ENCODE data around the gene OR5C1.
A peak's percentile ranks its signal among the peaks of the same experiment; 100 is the strongest.
"Not testable (repeated sequence)": the region's sequence is repeated elsewhere in the genome, so short reads cannot be mapped to it uniquely, and the experiment has no call there.

Gene OR5C1

DNA sequence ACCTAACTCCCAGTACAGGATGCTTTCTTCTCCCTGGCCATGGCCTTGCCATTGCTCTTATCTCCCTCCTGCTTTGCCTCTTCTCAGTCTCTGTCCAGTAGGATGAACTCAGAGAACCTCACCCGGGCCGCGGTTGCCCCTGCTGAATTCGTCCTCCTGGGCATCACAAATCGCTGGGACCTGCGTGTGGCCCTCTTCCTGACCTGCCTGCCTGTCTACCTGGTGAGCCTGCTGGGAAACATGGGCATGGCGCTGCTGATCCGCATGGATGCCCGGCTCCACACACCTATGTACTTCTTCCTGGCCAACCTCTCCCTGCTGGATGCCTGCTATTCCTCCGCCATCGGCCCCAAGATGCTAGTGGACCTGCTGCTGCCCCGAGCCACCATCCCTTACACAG lies at the start of gene OR5C1:
Gene OR5C1 (plus strand): TSS at position 103 of the 400 bp plus-strand sequence. CDS start 0 bp downstream, at position 103.
- DNase-seq (ENCODE audit: low read depth, low spot score) = no peak

DNA sequence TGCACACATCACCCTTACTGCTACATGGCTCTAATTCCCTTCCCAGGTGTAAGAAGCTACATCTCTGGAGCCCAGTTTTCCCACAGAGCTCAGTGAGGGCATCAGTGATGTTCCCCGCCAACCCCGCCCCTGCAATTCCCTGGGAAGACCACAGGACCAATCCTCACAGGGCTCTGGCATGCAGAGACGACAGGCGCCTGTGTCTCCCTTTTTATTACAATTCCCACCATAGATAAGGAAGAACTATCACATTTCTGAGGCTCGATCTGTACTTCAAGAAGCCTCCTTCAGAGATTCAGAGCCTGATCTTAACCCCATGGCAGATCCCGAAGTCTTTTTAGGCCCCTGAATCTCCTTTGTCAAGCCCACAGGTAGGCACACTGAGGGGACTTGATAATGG lies 46.7 kb upstream of the OR5C1 start, which contains the start of gene OR1L6:
Gene OR1L6 (plus strand): TSS at position 301 of the 400 bp plus-strand sequence. CDS start 7,545 bp downstream, outside the sequence.
- no peak for DNase-seq (ENCODE audit: low read depth, low spot score)

DNA sequence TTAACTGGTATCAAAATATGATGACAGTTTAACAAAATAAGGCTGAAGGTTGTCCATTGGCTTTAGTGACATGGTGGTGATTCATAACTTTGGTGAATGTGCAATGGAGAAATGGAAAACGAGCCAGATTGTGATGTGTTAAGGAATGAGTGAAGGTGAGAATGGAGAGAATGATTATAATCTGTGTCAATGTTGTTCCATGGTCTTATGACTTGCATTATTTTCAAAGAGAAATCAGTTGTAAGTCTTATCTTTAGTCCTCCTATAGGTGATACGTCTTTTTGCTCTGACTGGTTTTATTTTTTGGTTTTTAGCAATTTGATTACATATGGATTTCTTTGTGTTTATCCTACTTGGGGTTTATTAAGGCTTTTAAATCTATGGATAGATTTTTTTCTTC lies 33.9 kb upstream of the OR5C1 start:
- no peak for DNase-seq (ENCODE audit: low read depth, low spot score)

DNA sequence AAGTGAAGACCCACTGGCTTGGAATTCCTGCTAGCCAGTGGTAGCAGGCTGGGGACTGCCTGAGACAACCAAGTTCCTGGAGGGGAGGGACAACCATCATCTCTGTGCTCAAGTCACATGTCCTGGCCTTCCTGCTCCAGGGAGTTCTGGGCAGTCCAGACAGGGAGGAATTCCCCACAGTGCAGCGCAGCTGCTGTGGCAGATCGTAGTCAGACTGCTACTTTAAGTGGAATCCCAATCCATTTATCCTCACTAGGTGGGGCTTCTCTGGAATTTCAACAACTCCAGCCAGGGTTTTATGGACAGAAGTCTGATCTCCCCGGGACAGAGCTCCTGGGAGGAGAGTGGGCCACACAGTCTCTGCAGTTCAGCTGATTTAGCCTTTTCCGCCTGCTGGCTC lies 20.9 kb upstream of the OR5C1 start:
- no peak for DNase-seq (ENCODE audit: low read depth, low spot score)

DNA sequence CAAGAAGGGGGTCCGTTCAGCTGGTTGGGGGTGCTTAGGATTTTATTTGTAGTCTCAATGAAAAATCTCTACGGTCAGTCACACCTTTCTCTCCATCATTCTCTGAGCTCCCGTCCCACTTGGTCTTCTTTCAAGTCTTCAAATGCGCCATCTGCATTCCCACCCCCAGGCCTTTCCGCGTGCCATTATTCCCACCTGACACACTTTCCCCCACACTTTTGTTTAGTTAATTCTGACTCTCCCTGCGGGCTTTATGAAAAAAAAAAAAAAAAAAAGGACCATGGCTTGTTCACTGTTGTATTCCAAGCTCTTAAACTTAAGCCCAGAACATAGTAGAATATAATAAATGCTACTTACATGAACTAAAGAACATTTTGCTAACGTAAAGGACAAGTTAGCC lies 11.7 kb upstream of the OR5C1 start:
- no peak for DNase-seq (ENCODE audit: low read depth, low spot score)

DNA sequence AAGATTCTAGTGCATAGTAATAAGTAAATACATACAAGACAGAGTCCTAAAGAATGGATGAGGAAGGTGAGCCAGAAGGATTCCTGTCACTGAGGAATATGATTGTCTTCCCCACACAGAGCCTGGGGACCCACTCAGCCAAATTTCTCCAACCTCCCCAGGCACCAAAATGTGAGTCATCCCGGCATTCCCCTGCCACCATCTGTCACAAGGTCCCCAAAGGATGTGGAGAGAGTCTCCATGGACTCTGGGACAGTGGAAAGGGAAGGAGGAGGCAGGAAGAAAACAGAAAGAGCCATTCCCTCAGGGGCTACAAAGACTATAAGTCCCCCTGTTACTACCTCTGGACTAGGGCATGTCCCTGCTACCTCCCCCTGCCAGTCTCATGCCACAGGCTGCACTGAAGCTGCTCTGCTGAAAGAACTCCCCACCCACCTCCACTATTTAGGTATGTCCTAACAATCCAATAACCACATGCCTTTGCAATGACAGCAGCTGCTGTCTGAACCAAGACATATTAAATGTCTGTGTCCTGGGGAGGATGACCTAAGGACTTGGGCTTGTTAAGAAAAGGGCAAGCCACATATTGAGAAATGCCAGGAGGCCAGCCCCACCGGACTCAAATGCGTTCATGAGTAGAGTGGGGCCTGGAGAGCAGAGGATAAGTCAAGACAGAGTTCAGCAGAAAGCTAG lies 10.7 kb upstream of the OR5C1 start:
- peak; percentile 41 for DNase-seq (ENCODE audit: low read depth, low spot score)

DNA sequence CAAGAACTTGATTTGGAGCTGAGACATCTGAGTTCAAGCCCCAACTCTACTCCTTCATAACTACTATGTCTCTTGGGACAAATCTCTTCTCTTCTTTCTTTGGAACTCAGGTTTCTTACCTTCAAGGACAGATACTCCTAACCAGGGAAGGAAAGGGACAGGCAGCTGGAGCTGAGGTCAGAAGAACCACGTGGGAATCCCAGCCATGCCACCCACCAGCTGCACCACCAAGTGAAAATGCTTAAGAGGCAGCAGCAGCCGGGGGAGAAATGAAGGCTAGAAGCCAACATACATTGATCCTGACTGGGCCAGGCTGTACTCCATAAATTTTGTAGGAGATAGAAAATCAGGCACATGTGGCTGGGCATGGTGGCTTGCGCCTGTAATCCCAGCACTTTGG lies 9.6 kb upstream of the OR5C1 start:
- no peak for DNase-seq (ENCODE audit: low read depth, low spot score)

DNA sequence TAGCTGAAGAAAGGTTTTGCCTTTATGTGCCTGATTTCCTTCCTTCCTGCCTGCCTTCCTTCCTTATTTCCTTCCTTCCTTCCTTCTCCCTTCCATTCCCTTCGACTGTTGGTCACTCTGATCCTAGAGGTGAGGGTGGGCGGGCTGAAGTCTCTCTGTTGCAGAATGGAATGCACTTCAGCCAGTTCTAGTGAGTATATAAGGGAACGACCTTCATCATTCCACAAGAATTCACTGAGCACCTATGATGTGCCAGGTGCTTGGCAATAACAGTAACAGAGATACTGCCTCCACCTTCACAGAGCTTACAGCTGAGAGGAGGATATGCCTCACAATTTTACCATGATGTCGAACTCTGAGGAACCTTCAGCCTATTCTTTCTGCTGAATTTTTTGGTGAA lies 8.7 kb upstream of the OR5C1 start:
- DNase-seq (ENCODE audit: low read depth, low spot score) = no peak

DNA sequence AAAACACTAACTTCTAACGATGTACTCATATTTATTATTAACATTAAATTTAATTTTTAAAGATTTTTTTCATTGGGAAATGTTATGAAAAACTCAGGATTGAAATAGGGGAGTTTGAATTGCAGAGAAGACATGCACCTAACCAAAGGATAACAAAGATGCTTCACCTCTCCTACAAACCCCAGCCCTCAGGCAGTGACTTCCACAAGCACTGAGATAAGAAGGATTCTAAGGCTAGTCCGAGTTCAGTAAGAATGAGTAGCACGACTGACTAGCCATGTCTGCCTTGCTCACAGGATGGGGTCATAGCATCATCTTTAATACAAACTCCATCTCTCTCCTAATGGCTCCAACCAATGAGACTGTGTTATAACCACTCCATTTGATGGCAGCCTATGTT lies 7.1 kb upstream of the OR5C1 start:
- DNase-seq (ENCODE audit: low read depth, low spot score) = no peak

DNA sequence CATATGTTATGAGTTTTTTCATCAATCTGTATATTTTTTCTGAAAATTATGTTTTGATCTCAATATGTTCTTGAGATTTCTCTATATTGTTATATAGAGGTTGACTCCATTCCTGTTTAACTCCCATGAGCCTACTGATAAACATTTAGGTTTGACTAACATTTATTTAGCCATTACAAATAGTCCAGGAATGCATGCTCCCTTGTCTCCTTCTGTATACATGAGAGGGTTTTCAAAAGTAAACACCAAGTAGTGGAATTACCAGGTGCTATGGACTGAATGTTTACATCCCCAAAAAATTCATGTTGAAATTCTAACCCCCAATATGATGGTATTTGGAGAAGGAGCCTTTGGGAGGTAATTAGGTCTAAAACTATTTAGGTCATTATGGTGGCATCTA lies 3.5 kb upstream of the OR5C1 start:
- no peak for DNase-seq (ENCODE audit: low read depth, low spot score)

DNA sequence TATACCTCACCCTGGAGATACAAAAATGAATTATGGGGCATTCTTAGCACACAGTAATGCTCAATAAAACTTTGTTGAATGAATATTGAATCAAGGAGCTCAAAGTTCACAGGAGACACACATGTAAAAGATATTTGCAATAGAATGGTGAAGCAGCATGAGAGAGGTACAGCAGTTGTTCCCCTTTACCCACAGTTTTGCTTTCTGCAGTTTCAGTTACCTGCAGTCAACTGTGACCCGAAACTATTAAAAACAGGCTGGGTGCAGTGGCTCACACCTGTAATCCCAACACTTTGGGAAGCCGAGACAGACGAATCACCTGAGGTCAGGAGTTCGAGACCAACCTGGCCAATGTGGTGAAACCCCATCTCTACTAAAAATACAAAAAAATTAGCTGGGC lies 2.4 kb upstream of the OR5C1 start:
- DNase-seq (ENCODE audit: low read depth, low spot score) = no peak

DNA sequence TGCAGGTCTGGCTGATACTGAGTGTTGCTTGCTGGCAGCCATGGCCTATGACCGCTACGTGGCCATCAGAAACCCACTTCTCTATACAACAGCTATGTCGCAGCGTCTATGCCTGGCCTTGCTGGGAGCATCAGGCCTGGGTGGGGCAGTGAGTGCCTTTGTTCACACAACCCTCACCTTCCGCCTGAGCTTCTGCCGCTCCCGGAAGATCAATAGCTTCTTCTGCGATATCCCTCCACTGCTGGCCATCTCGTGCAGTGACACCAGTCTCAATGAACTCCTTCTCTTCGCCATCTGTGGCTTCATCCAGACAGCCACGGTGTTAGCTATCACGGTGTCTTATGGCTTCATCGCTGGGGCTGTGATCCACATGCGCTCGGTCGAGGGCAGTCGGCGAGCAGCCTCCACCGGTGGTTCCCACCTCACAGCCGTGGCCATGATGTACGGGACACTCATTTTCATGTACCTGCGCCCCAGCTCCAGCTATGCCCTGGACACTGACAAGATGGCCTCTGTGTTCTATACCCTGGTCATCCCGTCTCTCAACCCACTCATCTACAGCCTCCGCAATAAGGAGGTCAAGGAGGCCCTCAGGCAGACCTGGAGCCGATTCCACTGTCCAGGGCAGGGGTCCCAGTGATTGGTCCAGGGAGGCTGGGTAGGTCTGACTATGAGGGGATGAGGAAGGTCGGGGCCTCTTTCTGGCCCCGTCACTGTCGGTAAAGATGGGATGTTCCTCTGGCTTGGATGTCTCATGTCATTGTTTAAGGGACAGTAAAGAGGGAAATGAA lies 718 bp downstream of the OR5C1 start:
- DNase-seq (ENCODE audit: low read depth, low spot score) = no peak

DNA sequence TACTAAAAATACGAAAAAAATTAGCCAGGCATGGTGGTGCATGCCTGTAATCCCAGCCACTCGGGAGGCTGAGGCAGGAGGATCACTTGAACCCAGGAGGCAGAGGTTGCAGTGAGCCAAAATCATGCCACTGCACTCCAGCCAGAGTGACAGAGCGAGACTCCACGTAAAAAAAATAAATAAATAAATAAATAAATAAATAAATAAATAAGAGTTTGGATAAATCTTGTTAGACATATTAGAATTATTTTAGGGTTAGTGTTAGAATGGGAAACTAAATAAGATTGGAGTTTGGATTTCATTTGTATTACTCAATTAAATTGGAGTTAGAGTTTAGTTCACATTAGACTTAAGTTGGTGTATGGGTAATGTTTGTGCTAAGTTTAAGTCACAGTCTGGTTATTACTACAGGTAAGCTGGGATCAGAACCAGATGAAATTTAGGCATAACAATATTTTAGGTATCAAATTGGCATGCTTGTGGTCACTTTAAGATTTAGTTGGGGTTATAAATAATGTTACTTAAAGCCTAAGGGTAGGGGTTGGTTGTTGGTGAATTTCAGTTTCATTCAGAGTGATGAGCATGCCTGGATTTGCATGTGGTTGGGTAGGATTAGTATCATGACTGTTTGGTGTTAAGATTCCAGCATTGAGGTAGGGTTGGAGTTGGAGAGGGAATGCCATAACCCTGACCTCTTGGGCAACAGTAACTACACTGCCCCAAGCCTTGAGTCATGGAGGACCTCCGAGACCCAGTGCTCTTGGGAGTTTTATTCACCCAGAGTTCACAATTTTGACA lies 3.3 kb downstream of the OR5C1 start:
- DNase-seq (ENCODE audit: low read depth, low spot score) = no peak

DNA sequence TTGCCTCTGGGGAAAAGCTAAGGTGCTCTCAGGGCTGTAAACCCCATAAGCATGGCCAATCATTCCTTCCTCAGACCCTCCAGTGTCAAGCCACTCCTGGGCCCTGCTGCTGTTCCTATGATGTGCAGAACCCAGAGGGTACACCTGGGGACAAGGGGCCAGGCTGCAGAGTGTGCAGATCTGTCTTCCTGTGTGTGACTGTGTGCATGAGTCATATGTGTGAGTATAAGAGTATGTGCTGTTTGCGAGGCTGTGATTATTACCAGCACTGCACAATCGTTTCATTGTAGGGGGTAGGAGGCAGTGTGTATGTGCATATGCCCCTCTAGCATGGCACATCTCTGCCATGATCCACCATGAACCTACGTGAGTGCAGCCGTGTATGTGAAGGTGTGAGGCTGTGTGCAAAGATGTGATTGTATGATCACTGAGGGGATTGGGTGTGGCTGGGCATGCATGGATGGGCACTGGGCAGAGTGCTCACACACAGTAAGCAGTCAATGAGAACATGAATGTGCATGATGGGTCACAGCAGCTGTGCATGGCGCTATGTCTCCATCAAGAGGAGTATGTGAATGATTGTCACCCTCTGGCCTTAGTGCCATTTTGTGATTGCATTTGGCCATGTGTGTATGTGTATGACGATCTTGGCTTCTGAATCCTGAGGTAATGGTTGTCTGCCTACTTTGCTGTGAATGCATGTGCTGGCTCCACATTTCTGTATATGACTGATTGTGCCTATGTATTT lies 8.8 kb downstream of the OR5C1 start:
- no peak for DNase-seq (ENCODE audit: low read depth, low spot score)

DNA sequence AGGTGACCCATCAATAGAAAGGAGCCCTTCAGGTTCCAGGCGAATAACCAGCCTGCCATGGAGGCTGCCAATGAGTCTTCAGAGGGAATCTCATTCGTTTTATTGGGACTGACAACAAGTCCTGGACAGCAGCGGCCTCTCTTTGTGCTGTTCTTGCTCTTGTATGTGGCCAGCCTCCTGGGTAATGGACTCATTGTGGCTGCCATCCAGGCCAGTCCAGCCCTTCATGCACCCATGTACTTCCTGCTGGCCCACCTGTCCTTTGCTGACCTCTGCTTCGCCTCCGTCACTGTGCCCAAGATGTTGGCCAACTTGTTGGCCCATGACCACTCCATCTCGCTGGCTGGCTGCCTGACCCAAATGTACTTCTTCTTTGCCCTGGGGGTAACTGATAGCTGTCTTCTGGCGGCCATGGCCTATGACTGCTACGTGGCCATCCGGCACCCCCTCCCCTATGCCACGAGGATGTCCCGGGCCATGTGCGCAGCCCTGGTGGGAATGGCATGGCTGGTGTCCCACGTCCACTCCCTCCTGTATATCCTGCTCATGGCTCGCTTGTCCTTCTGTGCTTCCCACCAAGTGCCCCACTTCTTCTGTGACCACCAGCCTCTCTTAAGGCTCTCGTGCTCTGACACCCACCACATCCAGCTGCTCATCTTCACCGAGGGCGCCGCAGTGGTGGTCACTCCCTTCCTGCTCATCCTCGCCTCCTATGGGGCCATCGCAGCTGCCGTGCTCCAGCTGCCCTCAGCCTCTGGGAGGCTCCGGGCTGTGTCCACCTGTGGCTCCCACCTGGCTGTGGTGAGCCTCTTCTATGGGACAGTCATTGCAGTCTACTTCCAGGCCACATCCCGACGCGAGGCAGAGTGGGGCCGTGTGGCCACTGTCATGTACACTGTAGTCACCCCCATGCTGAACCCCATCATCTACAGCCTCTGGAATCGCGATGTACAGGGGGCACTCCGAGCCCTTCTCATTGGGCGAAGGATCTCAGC lies 11.6 kb downstream of the OR5C1 start, which contains the start of gene OR1K1:
Gene OR1K1 (plus strand): TSS at position 58 of the 995 bp plus-strand sequence. CDS start 0 bp downstream, at position 58.
- DNase-seq (ENCODE audit: low read depth, low spot score) = no peak

DNA sequence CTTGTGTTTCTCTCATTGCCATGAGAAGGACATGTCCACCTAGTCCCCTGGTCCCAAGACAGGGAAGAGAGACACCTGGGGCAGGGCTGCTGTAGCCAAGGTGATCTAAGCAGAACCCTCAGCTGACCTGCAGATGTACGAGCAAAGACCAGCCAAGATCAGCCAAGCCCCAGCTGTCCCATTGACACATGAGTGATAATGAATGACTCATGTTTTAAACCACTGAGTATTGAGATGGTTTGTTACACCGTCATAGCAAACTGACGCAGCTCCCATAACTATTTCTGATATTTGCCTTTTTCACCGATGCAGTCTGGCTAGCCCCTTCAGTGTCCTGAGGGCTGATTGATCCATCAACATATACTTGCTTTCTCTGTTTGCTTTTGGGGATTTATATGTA lies 17.9 kb downstream of the OR5C1 start:
- DNase-seq (ENCODE audit: low read depth, low spot score) = no peak

DNA sequence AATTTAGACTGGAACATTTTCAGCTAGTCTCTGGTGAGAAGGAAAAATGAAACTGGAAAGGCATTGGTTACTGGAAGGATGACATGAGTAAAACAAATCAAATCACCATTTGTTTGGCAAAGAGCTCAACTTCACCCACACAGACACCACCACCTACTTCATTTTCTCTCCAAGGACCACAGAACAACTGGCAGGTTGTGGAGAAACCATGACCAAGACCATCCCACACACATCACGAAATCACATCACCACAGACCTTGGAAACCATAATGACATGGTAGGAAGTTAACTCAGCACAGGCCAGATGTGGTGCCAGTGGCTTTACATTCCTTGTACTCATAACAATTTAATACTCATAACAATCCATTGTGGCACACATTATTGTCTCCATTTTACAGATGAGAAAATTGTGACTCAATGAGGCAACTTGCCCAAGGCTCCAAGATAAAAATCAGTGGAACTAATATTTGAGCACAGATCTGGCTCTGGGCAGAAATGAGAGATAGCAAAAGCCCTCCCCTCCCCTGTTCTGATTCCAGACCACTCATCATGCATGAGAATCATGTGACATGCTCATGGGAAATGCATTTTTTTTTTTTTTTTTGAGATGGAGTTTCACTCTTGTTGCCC lies 18.7 kb downstream of the OR5C1 start:
- no peak for DNase-seq (ENCODE audit: low read depth, low spot score)

DNA sequence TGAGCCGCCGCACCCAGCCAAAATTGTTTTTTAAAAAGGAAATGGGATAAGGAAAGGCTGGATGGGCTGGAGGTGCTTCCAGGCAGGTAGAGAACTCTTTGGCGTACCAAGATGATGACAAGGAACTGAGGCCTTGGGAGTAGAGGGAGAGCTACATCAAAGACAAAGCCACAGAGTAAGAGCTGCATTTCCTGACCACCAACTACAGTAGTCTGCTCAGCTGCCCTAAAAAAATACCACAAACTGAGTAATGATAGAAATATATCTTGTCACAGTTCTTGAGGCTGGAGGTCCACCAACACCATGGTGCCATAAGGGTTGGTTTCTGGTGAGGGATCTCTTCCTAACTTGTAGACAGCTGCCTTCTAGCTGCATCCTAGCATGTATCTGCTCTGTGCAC lies 19.4 kb downstream of the OR5C1 start:
- DNase-seq (ENCODE audit: low read depth, low spot score) = no peak

DNA sequence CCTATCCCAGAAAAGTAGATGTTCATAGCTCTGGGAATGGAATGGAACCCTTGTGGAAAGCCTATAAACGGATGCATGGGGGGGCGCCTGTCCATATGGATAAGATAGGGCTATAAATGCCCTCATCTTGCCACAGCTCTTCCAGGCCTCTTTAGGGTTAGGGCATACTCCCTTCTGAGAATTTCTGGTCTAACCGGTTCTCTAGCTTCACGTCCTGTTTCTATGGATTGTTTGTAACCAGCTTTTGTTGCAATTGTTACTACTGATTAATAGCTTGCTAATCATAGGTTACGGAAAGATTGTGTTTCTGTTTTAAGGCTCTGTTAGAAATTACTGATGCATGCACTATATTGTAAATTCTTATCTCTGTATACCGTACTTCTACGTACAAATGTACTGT lies 20.5 kb downstream of the OR5C1 start:
- DNase-seq (ENCODE audit: low read depth, low spot score) = not testable (repeated sequence)

Measured in astrocyte of the hippocampus (primary cell).